B cell (primary cell): ENCODE results near the gene SGO1. TPM values are rescaled to one million over a fixed set of nuclear protein-coding genes. Genes with fewer than 3 reads are reported as not detected.

ENCODE experiments used
- ATAC-seq: fragments of 200-7000 bp; cut with Tn5 transposase; one replicate; pipeline ENCODE4 v1.10.0; 2021; ENCODE audit warnings: low read depth, mild to moderate bottlenecking, moderate number of reproducible peaks, moderate library complexity
- CTCF ChIA-PET: fragments of 350-600 bp; sonication (Branson Sonifier 250); formaldehyde crosslinking; loops from one replicate; lab custom pipeline; 2021; ENCODE audit warnings: antibody characterized with exemption, inconsistent platforms; lab: Charles Lee
- POLR2A ChIA-PET: fragments of 350-600 bp; sonication (Branson Sonifier 250); formaldehyde crosslinking; loops from one replicate; lab custom pipeline; 2021; ENCODE audit warnings: antibody characterized with exemption; lab: Charles Lee
- DNase-seq: peaks from one replicate; pipeline ENCODE4 v3.0.0; 2013
- H2AFZ ChIP-seq: 2 replicates; pipeline ENCODE4 v1.6.1; 2012; ENCODE audit warnings: mild to moderate bottlenecking, low read depth, low read length; ENCODE audit not compliant: insufficient read depth, poor library complexity, severe bottlenecking
- H3K27ac ChIP-seq, 2 donors: 1 replicate in 1 of 2; 2 replicates in 1 of 2; pipeline ENCODE4 v1.5.1; 2012 to 2013; ENCODE audit warnings: low read length in 2 of 2, mild to moderate bottlenecking in 2 of 2, moderate library complexity in 1 of 2
- H3K27me3 ChIP-seq, 4 experiments: fragments of 200-600 bp in 1 of 4; sonication (generic) in 1 of 4; replicated peaks in 1 of 4; 1 replicate in 2 of 4; 2 replicates in 2 of 4; pipeline versions ENCODE4 v1.6.1 to v1.7.0; 2013 to 2016; ENCODE audit warnings: low read length in 3 of 4, mild to moderate bottlenecking in 2 of 4, mixed read lengths in 1 of 4, moderate library complexity in 1 of 4; ENCODE audit not compliant: insufficient read depth in 4 of 4, control insufficient read depth in 3 of 4; ENCODE audit errors: control extremely low read depth in 1 of 4
- H3K36me3 ChIP-seq, 2 experiments: replicated peaks in 1 of 2; 1 replicate in 1 of 2; 2 replicates in 1 of 2; pipeline versions ENCODE4 v1.6.1 to v1.7.1; 2013; ENCODE audit warnings: low read length in 1 of 2; ENCODE audit not compliant: insufficient read depth in 2 of 2, control insufficient read depth in 1 of 2; ENCODE audit errors: control extremely low read depth in 1 of 2, extremely low read depth in 1 of 2
- H3K4me1 ChIP-seq, 2 donors: fragments of 200-600 bp in 1 of 2; sonication (generic) in 1 of 2; 1 replicate in 1 of 2; 2 replicates in 1 of 2; pipeline versions ENCODE4 v1.5.1 to v1.6.1; 2013 to 2017; ENCODE audit warnings: low read length in 2 of 2; ENCODE audit not compliant: control insufficient read depth in 2 of 2, insufficient read depth in 2 of 2
- H3K4me2 ChIP-seq: replicated peaks from 2 replicates; pipeline ENCODE3; 2012; ENCODE audit warnings: mild to moderate bottlenecking, low read depth, low read length; ENCODE audit not compliant: poor library complexity, severe bottlenecking
- H3K4me3 ChIP-seq, 5 experiments: fragments of 200-600 bp in 1 of 5; sonication (generic) in 1 of 5; 1 replicate in 3 of 5; 2 replicates in 2 of 5; pipeline versions ENCODE4 v1.5.1 to v1.7.0; 2011 to 2016; ENCODE audit warnings: low read length in 4 of 5, mild to moderate bottlenecking in 4 of 5, low read depth in 2 of 5, control low read depth in 1 of 5, moderate library complexity in 1 of 5; ENCODE audit not compliant: insufficient read depth in 1 of 5; ENCODE audit errors: control extremely low read depth in 1 of 5, extremely low read depth in 1 of 5
- H3K79me2 ChIP-seq: fragments of 200-600 bp; sonication (generic); one replicate; pipeline ENCODE4 v1.6.0; 2016; ENCODE audit warnings: low read length; ENCODE audit not compliant: control insufficient read depth, insufficient read depth
- H3K9ac ChIP-seq: fragments of 200-600 bp; sonication (generic); 2 replicates; pipeline ENCODE4 v1.6.1; 2017; ENCODE audit warnings: mild to moderate bottlenecking, low read length, moderate library complexity
- H3K9me3 ChIP-seq, 3 donors: one replicate each; pipeline versions ENCODE4 v1.6.1 to v1.7.1; 2013; ENCODE audit warnings: low read length in 2 of 3; ENCODE audit not compliant: control insufficient read depth in 2 of 3, insufficient read depth in 1 of 3; ENCODE audit errors: control extremely low read depth in 1 of 3
- H4K20me1 ChIP-seq: 2 replicates; pipeline ENCODE4 v1.6.0; 2012; ENCODE audit warnings: mild to moderate bottlenecking, low read length; ENCODE audit not compliant: insufficient read depth, control insufficient read depth, poor library complexity, severe bottlenecking
- H3K27ac Mint-ChIP-seq: one replicate; pipeline ENCODE4 v1.8.0; 2021; ENCODE audit warnings: mixed read lengths
- H3K27me3 Mint-ChIP-seq: one replicate; pipeline ENCODE4 v1.8.0; 2021; ENCODE audit warnings: mixed read lengths
- H3K4me1 Mint-ChIP-seq: one replicate; pipeline ENCODE4 v1.8.0; 2021; ENCODE audit warnings: mixed read lengths
- H3K4me3 Mint-ChIP-seq: one replicate; pipeline ENCODE4 v1.8.0; 2021; ENCODE audit warnings: mixed read lengths
- H3K9me3 Mint-ChIP-seq: one replicate; pipeline ENCODE4 v1.8.0; 2022; ENCODE audit warnings: mixed read lengths; ENCODE audit not compliant: insufficient read depth
- CTCF ChIP-seq: fragments of 200-600 bp; IDR thresholded peaks from one replicate; pipeline ENCODE4 v1.8.0; 2022; ENCODE audit warnings: antibody characterized with exemption, mild to moderate bottlenecking
- EZH2 ChIP-seq: IDR thresholded peaks from 2 replicates; pipeline ENCODE4 v1.6.1; 2012; ENCODE audit warnings: borderline replicate concordance, low read depth, mild to moderate bottlenecking, moderate library complexity, low read length; ENCODE audit not compliant: insufficient read depth, poor library complexity, severe bottlenecking
- WGBS: methylation state at CpG from one replicate; pipeline ENCODE4 v1.1.5; 2013; ENCODE audit warnings: missing lambda C conversion rate; ENCODE audit not compliant: insufficient coverage; 5-methylcytosine and 5-hydroxymethylcytosine counted together
- intact Hi-C: fragments of 100-400 bp; cut with micrococcal nuclease; formaldehyde crosslinking; loops from one replicate; pipeline ENCODE4 v1.10.0; 2022
- polyA plus RNA-seq: library from polyadenylated mRNA; depleted of rRNA; stranded (reverse); fragments of >200 nt; gene quantifications from 2 replicates; pipeline ENCODE4 v1.2.3, GENCODE V29; 2012
- total RNA-seq, 2 donors: library from RNA; stranded (reverse); fragments of 120-200 nt in 1 of 2; gene quantifications; 1 replicate in 1 of 2; 2 replicates in 1 of 2; pipeline versions ENCODE4 v1.2.3 to v1.2.4, GENCODE V29; 2013 to 2022

The SGO1 gene
- total and polyA plus RNA-seq, 2 donors (not counting 1 experiment from before 2014, with no cell fraction given): 1.4 to 6.7 TPM

DNA sequence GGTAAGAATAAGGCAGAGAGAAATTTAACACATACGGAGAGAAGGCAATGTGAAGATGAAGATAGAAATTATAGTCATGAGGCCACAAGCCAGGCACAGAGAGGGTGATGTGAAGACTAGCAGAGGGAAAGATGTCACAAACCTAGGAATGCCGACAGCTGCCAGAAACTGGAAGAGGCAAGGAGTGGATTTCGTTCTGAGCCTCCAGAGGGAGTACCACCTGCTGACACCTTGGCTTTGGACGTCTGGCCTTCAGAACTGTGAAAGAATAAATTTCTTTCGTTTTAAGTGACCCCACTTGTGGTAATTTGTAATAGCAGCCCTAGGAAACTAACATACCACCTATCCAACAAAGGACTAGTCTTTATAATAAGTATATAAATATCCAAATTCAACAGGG lies 5.0 kb upstream of the SGO1 start:
- intact Hi-C loops: no loop called here
- H3K27ac Mint-ChIP-seq: no peak overlapping the region
- Histone ChIP-seq H3K36me3 (no peaks in the 10 kb centered on the region), H3K9ac (no peak overlapping the region), H2AFZ (no peak overlapping the region), H3K4me3 (no peak overlapping the region), H3K4me1 (peaks cover 12 to 13% of the 10 kb centered on the region in 2 donors), H3K9me3 (no peaks in the 10 kb centered on the region), H3K27me3 (no peaks in the 10 kb centered on the region), H3K79me2 (peaks cover 15% of the 10 kb centered on the region), H4K20me1 (no peaks in the 10 kb centered on the region), H3K4me2 (no peak overlapping the region), H3K27ac (no peak overlapping the region)
- ChIA-PET POLR2A (no interaction called here), CTCF (no interaction called here)
- no peak for DNase-seq
- ATAC-seq: no peak
- no peaks in the 10 kb centered on the region for H3K27me3 Mint-ChIP-seq
- WGBS: 92% methylated on average over 3 of the region's 5 CpGs
- H3K4me1 Mint-ChIP-seq: peaks cover 3% of the 10 kb centered on the region
- H3K9me3 Mint-ChIP-seq: no peaks in the 10 kb centered on the region
- no peak for TF ChIP-seq EZH2
- no peak for TF ChIP-seq CTCF
- H3K4me3 Mint-ChIP-seq: no peak overlapping the region

DNA sequence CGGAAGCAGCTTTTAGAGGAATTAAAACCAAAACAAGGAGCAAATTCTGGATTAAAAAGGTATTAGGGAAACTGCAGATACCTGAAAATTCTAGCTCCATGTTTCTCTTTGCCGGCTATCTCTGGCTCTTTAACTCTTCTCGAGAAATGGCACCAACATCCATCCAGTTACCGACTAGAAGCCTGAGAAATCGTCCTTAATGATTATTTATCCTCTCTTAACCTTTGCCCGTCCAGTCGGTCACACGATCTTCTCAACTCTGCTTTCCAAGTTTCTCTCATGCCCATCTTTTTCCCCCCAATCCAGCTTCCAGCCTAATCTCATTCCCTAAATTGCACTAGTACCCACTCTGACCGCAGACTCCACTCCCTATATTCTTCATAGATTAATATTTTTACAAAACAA lies 596 bp upstream of the SGO1 start:
- CTCF ChIA-PET: interaction anchor here (0.8 to 3.2 kb wide), 11 partner anchors 9 to 1040 kb away, joined by 3 to 14 read pairs (median 4); partner anchors contain the start of gene KAT2B

More for the DNA sequence above, 596 bp upstream of the SGO1 start:
- POLR2A ChIA-PET: interaction anchor here (0.6 to 1.4 kb wide), 4 partner anchors 19 to 220 kb away, joined by 4 to 7 read pairs (median 4); partner anchors contain the start of gene KAT2B
- H3K4me1 ChIP-seq: peaks cover 19 to 26% of the 10 kb centered on the region in 2 donors
- Mint-ChIP-seq H3K4me3 (no peak overlapping the region), H3K4me1 (peaks cover 4% of the 10 kb centered on the region), H3K27ac (no peak overlapping the region), H3K9me3 (no peaks in the 10 kb centered on the region), H3K27me3 (no peaks in the 10 kb centered on the region)
- H2AFZ ChIP-seq: peak overlapping the region; percentile 68
- H3K36me3 ChIP-seq: peaks cover 2 to 7% of the 10 kb centered on the region in 2 experiments
- ATAC-seq (no peak), DNase-seq (no peak)
- peak overlapping the region; percentile 65 to 96 (median 70) for H3K4me3 ChIP-seq
- peak overlapping the region; percentile 83 for H3K9ac ChIP-seq
- intact Hi-C loops: loop anchor here (1.0 to 10.0 kb wide), 6 partner anchors 60 to 1742 kb away; partner anchors contain the start of gene RAB5A
- TF ChIP-seq CTCF (no peak), EZH2 (no peak)
- no peaks in the 10 kb centered on the region for H3K9me3 ChIP-seq
- WGBS: 0% methylated on average over 7 of the region's 9 CpGs
- H3K4me2 ChIP-seq: peak overlapping the region; percentile 87
- H3K79me2 ChIP-seq: peaks cover 25% of the 10 kb centered on the region
- no peaks in the 10 kb centered on the region for H3K27me3 ChIP-seq
- H3K27ac ChIP-seq: peak overlapping the region; percentile 98
- H4K20me1 ChIP-seq: no peaks in the 10 kb centered on the region
